Astrocyte (in vitro differentiated cells and primary cell): ENCODE data around the gene GJD4. TPM values are rescaled to one million over a fixed set of nuclear protein-coding genes. Genes with fewer than 3 reads are reported as not detected.

ENCODE experiments used
- DNase-seq: peaks from one replicate; pipeline ENCODE4 v3.0.0-alpha.2; 2010; ENCODE audit warnings: low read depth
- FAIRE-seq: peaks from 2 replicates; lab custom pipeline; 2011; peaks lifted over from hg19 to GRCh38; lab: Jason Lieb, UNC
- H2AFZ ChIP-seq: 2 replicates; pipeline ENCODE4 v1.6.0; 2012; ENCODE audit warnings: low read depth, low read length, inconsistent platforms
- H3K27ac ChIP-seq: 2 replicates; pipeline ENCODE4 v1.5.1; 2011; ENCODE audit warnings: low read depth, low read length, inconsistent platforms
- H3K27me3 ChIP-seq: 2 replicates; pipeline ENCODE4 v1.6.0; 2011; ENCODE audit warnings: low read length, inconsistent platforms; ENCODE audit not compliant: insufficient read depth
- H3K36me3 ChIP-seq: 2 replicates; pipeline ENCODE4 v1.5.1; 2011; ENCODE audit warnings: low read length, inconsistent platforms; ENCODE audit not compliant: insufficient read depth
- H3K4me1 ChIP-seq: 2 replicates; pipeline ENCODE4 v1.5.1; 2011; ENCODE audit warnings: low read length, inconsistent platforms; ENCODE audit not compliant: insufficient read depth
- H3K4me2 ChIP-seq: 2 replicates; pipeline ENCODE4 v1.6.0; 2012; ENCODE audit warnings: low read length, inconsistent platforms
- H3K4me3 ChIP-seq: 2 replicates; pipeline ENCODE4 v1.5.1; 2011; ENCODE audit warnings: low read depth, mild to moderate bottlenecking, low read length, inconsistent platforms; ENCODE audit not compliant: insufficient read depth
- H3K79me2 ChIP-seq: 2 replicates; pipeline ENCODE4 v1.6.0; 2012; ENCODE audit warnings: mild to moderate bottlenecking, low read length, inconsistent platforms; ENCODE audit not compliant: insufficient read depth
- H3K9ac ChIP-seq: 2 replicates; pipeline ENCODE4 v1.6.0; 2012; ENCODE audit warnings: mild to moderate bottlenecking, low read length, inconsistent platforms
- H3K9me3 ChIP-seq: 2 replicates; pipeline ENCODE4 v1.5.1; 2012; ENCODE audit warnings: low read depth, mild to moderate bottlenecking, low read length, inconsistent platforms; ENCODE audit not compliant: insufficient read depth
- H4K20me1 ChIP-seq: 2 replicates; pipeline ENCODE4 v1.6.0; 2012; ENCODE audit warnings: low read length, inconsistent platforms; ENCODE audit not compliant: insufficient read depth
- H3K27ac Mint-ChIP-seq: one replicate; pipeline ENCODE4 v1.8.0; 2021; ENCODE audit warnings: mild to moderate bottlenecking, mixed read lengths; ENCODE audit not compliant: unreplicated experiment
- H3K27me3 Mint-ChIP-seq: one replicate; pipeline ENCODE4 v1.8.0; 2021; ENCODE audit warnings: low read depth, mixed read lengths; ENCODE audit not compliant: unreplicated experiment
- H3K36me3 Mint-ChIP-seq: one replicate; pipeline ENCODE4 v1.8.0; 2021; ENCODE audit warnings: low read depth, mixed read lengths; ENCODE audit not compliant: unreplicated experiment
- H3K4me1 Mint-ChIP-seq: one replicate; pipeline ENCODE4 v1.8.0; 2021; ENCODE audit warnings: low read depth, mixed read lengths; ENCODE audit not compliant: unreplicated experiment
- H3K4me3 Mint-ChIP-seq: one replicate; pipeline ENCODE4 v1.8.0; 2021; ENCODE audit warnings: mild to moderate bottlenecking, moderate library complexity, mixed read lengths; ENCODE audit not compliant: unreplicated experiment
- H3K9me3 Mint-ChIP-seq: one replicate; pipeline ENCODE4 v1.8.0; 2021; ENCODE audit warnings: mild to moderate bottlenecking, mixed read lengths; ENCODE audit not compliant: unreplicated experiment
- CTCF ChIP-seq: IDR thresholded peaks from 2 replicates; pipeline ENCODE4 v1.5.1; 2011; ENCODE audit warnings: low read depth, mild to moderate bottlenecking, inconsistent platforms, low read length, moderate library complexity; ENCODE audit not compliant: insufficient read depth
- EZH2 ChIP-seq: IDR thresholded peaks from 2 replicates; pipeline ENCODE4 v1.6.1; 2012; ENCODE audit warnings: mild to moderate bottlenecking, low read length, inconsistent platforms; ENCODE audit not compliant: insufficient read depth
- total RNA-seq: library from RNA; stranded (reverse); gene quantifications from 2 replicates; pipeline ENCODE4 v1.2.1, GENCODE V29; 2021

The GJD4 gene
- total RNA-seq, 1 donor from 2014 or later, result not detected

- Mint-ChIP-seq H3K27ac (no peak overlapping the region), H3K27me3 (peaks cover 9% of the 10 kb centered on the region), H3K9me3 (peaks cover 4% of the 10 kb centered on the region), H3K4me3 (no peak overlapping the region), H3K36me3 (peaks cover 4% of the 10 kb centered on the region), H3K4me1 (no peaks in the 10 kb centered on the region)
- Histone ChIP-seq H4K20me1 (no peaks in the 10 kb centered on the region), H2AFZ (no peak overlapping the region), H3K27me3 (no peaks in the 10 kb centered on the region), H3K4me3 (no peak overlapping the region), H3K36me3 (no peaks in the 10 kb centered on the region), H3K9me3 (no peaks in the 10 kb centered on the region), H3K27ac (no peak overlapping the region), H3K79me2 (no peaks in the 10 kb centered on the region), H3K4me2 (no peak overlapping the region), H3K9ac (no peak overlapping the region), H3K4me1 (no peaks in the 10 kb centered on the region)
- TF ChIP-seq EZH2 (no peak), CTCF (no peak)
- no peak for FAIRE-seq
- no peak for DNase-seq
These were observed 45.8 kb downstream of the GJD4 start for GRCh38 chr10:35650894-35651293.

- Mint-ChIP-seq H3K27ac (no peak overlapping the region), H3K36me3 (no peaks in the 10 kb centered on the region), H3K9me3 (peaks cover 2% of the 10 kb centered on the region), H3K4me1 (no peaks in the 10 kb centered on the region), H3K27me3 (peaks cover 9% of the 10 kb centered on the region), H3K4me3 (no peak overlapping the region)
- no peaks in the 10 kb centered on the region for H3K27me3 ChIP-seq
- no peaks in the 10 kb centered on the region for H3K79me2 ChIP-seq
- H3K9me3 ChIP-seq, result no peaks in the 10 kb centered on the region
- H3K4me3 ChIP-seq, result no peak overlapping the region
- no peaks in the 10 kb centered on the region for H3K4me1 ChIP-seq
- no peaks in the 10 kb centered on the region for H4K20me1 ChIP-seq
- H3K9ac ChIP-seq, result no peak overlapping the region
- FAIRE-seq (no peak), DNase-seq (no peak)
- H3K27ac ChIP-seq, result no peak overlapping the region
- TF ChIP-seq EZH2 (no peak), CTCF (no peak)
- H3K4me2 ChIP-seq, result no peak overlapping the region
- no peak overlapping the region for H2AFZ ChIP-seq
- no peaks in the 10 kb centered on the region for H3K36me3 ChIP-seq
These were observed 47.7 kb downstream of the GJD4 start for GRCh38 chr10:35652824-35653223.

GRCh38 chr10:35657621-35658020 is 52.5 kb downstream of the GJD4 start:
- no peaks in the 10 kb centered on the region for H4K20me1 ChIP-seq
- FAIRE-seq (no peak), DNase-seq (no peak)
- Mint-ChIP-seq H3K4me1 (peaks cover 11% of the 10 kb centered on the region), H3K27ac (no peak overlapping the region), H3K36me3 (peaks cover 2% of the 10 kb centered on the region), H3K4me3 (no peak overlapping the region), H3K27me3 (peaks cover under 1% of the 10 kb centered on the region), H3K9me3 (peaks cover 5% of the 10 kb centered on the region)
- TF ChIP-seq EZH2, result no peak
- no peak for TF ChIP-seq CTCF
- H3K4me1 ChIP-seq, result no peaks in the 10 kb centered on the region
- no peak overlapping the region for H3K27ac ChIP-seq
- H3K9ac ChIP-seq, result no peak overlapping the region
- no peak overlapping the region for H2AFZ ChIP-seq
- H3K4me2 ChIP-seq, result no peak overlapping the region
- no peaks in the 10 kb centered on the region for H3K79me2 ChIP-seq
- H3K36me3 ChIP-seq, result no peaks in the 10 kb centered on the region
- no peak overlapping the region for H3K4me3 ChIP-seq
- no peaks in the 10 kb centered on the region for H3K27me3 ChIP-seq
- no peaks in the 10 kb centered on the region for H3K9me3 ChIP-seq

Other genes starting within 250 kb of the GJD4 start
- gene FZD8, start 37.0 kb downstream of the GJD4 start, total RNA-seq, result 17.2 and 30.9 TPM in 2 replicates